ENCODE data around the gene PRDM15.

Gene PRDM15

GRCh38 chr21:41884501-41885030 is 5.4 kb upstream of the PRDM15 start:
- no peak for DNase-seq

DNA sequence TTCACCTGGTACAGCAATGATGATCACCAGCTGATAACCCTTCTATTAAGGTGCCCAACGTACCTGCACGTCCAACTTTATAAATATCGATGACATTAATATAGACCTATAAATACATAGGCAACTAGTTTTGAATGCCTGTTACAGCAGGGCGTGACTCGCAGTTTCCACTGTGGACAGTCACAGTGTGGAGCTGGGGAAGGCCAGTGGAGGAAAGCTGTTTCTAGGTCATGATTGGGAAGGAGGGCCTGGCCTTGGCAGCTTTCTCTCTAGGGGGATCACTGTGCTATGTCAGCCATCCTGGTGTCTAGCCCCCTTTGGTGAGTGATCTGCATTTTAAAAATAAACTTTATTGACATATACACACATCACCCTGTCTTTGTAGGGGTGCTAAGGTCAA is 4.4 kb upstream of the PRDM15 start:
- DNase-seq, result no peak

GRCh38 chr21:41881051-41881450 is 1.9 kb upstream of the PRDM15 start:
- DNase-seq, result no peak

DNA sequence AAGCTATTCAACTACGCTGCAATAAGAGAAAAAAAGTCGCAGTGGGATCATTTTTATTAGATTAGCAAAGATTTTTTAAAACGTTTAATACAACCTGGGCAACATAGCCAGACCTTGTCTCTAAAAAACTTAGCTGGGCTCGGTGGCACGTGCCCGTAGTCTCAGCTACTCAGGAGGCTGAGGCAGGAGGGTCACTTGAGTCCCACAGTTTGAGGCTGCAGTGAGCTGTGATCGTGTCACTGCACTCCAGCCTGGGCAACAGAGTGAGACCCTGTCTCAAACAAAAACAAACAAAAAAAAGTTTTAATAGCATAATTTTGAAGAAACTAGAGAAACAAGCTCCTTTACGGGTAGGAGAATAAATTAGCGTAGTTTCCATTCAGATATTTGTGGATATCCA is 1.0 kb upstream of the PRDM15 start:
- DNase-seq, result no peak

- peak; percentile 47 for DNase-seq
Measured at GRCh38 chr21:41878831-41879189, 334 bp downstream of the PRDM15 start.

DNA sequence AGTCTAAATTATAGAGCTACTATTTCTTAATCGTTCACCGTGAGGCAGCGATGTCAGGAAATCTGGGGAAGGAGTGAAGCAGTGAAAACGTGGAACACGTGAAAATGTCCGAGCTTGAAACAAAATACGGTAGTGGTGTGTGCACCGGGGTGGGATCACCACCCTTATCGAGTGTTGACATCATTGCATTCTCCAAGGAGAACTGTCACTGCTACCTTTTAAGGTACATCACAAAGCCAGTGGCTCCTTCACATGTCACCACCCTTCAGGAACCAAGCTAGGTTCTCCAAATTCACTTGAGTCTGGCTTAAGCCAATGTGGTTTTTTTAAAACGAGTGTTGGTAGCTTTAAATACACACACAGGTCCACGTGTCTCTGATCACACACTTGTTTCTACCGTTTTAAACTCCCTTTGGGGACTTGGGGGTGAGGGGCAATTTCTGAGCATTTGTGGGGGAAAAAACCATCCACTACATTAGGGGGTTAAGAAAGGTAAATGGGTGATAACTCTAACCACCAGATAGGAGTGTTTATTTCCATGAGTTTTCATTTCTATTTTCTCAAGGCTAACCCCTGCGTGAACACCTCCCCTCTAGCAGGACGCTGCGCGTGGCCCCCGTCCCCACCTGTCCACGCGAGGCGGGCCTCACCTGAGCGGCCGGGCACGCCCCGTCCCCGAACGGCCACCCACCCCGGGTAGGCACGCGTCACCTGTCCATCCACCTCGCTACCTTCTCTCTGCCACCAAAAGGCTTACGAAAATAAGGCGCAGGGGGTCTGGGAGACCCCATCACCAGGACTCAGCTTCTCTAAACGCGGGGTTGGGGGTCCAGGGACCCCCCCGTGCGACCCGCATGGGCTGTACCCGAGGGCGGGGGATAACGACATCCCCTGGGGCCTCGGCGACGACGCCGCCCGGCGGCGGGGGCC is 978 bp downstream of the PRDM15 start:
- peak; percentile 25 for DNase-seq

- DNase-seq, result no peak
Measured at GRCh38 chr21:41876928-41877652, 2.1 kb downstream of the PRDM15 start.

DNA sequence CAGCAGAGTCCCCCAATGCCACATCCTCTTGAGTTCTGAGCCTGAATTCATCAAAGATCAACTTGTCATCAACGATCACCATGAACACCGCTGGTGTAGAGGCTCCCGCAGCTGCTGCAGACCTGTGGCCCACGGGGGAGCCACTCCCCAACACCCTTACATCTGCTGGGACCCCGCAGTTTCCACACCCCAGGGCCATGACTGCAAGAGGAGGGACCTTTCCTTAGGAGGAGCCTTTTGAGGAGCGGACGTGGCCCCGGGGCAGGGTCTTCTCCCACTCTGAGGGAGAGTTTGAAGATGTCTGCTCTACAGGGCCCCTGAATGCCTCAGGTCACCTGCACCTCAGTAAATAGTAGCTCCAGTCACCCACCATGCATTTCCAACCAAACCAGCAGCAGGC is 2.7 kb downstream of the PRDM15 start:
- no peak for DNase-seq

DNA sequence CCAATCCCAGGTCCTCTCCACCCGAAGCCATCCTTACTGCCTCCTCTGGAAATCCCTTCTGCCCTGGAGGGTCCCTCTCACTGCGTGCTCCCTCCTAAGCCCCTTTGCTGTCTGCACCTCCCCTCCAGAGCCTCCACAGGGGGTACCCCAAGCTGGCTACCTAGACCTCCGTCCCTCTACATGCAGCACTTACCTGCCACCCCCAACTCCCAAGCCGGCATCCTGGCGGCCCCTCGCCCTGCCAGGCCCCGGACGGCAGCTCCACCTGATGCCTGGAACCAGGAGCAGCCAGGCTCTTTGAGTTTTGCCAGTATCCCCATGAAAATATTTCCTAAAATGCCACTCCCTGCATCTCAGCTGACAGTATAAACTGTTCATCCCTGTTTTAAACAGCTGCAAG is 4.1 kb downstream of the PRDM15 start:
- no peak for DNase-seq

GRCh38 chr21:41874611-41875010 is 4.5 kb downstream of the PRDM15 start:
- DNase-seq, result no peak

- no peak for DNase-seq
Measured at GRCh38 chr21:41873426-41873825, 5.7 kb downstream of the PRDM15 start.

DNA sequence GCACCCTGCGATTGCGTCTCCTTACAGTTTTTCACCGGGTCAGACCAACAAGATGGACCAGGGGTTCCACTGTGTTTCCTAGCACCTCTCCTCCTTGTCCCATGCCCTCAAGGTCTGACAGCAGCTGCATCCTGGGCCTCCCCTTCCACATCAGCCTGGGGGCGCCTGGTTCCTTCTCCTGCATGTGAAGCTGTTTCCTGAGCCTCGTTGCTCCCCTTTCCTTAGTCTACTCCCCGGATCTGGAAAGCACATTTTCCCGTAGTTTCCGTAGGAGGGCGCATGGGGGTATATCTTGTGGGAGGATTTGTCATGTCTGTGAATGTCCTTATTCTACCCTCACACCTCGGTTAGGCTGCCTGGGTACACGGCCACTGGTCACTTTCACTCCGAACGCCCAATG is 6.1 kb downstream of the PRDM15 start:
- no peak for DNase-seq

DNA sequence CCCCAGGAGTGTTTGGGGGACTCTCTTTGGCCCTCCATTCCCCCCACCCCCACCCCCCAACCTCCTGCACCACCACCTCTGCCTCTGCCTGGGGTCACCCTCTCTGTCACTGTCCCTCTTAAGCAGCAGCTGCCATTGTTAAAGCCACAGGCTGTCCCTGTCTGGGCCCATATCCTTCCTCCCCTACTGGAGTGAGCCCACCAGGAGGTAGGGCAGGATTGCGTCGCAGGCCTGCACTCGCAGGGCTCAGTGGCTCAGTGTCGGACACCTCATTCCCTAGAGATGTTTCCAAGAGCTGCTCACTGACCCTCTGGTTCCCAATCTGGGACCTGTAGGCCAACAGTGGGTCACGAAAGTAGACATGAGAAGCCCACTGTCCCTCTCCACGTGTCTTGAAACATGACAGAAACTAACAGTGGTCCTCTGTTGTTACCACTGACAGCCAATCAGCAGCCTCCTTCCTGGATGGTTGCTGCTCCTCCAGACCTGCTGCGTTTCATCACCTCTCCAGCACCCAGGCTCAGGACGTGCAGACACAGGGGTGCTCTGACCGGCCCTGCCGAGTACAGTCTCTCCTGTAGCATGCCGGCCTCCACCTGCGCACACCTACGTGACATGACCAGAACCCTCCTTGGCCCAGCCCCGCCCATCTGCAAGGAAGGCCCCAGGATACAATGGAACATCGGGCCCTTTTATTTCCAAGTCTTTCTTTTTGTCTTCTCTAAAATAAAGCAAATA is 7.7 kb downstream of the PRDM15 start:
- no peak for DNase-seq

- DNase-seq, result no peak
Measured at GRCh38 chr21:41869771-41870170, 9.4 kb downstream of the PRDM15 start.

DNA sequence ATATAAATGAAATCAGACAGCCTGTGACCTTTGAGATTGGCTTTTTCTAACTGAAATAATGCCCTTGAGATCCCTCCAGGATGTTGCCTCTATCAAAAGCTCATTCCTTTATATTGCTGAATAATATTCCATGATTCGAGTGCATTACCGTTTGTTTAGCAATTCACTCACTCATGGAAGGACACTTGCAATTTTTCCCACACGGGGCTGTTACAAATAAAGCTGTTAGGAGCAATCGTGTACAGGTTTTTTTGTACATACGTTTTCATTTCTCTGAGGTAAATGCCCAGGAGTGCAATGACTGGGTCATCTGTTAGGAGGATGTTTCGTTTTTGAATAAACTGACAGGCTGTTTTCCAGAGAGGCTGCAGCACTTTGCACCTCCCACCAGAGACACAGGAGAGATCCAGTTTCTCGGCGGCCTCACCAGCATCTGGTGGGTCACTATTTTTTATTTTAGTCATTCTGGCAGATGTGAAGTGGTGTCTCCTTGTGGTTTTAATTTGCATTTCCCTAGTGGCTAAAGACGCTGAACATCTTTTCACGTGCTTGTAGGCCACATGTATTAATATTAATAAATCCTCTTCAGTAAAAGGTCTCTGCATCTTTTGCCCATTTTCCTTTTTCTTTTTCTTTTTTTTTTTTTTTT is 11.0 kb downstream of the PRDM15 start:
- peak; percentile 13 for DNase-seq

DNA sequence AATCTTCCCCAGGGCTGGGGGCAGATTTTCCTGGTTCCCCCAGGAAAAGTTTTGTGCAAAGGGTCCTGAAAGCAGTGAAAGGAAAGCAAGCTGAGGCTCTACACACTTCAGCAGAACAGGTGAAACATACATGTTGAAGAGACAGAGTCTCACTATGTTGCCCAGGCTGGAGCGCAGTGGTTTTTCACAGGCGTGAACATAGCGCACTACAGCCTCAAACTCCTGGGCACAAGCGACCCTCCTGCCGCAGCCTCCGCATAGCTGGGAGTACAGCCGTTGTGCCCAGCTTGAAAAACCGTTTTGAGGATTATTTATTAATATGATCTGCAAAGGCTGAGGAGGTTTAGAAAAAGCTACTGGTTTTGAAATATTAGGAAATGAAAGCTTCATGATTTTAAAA is 11.8 kb downstream of the PRDM15 start:
- DNase-seq, result no peak

DNA sequence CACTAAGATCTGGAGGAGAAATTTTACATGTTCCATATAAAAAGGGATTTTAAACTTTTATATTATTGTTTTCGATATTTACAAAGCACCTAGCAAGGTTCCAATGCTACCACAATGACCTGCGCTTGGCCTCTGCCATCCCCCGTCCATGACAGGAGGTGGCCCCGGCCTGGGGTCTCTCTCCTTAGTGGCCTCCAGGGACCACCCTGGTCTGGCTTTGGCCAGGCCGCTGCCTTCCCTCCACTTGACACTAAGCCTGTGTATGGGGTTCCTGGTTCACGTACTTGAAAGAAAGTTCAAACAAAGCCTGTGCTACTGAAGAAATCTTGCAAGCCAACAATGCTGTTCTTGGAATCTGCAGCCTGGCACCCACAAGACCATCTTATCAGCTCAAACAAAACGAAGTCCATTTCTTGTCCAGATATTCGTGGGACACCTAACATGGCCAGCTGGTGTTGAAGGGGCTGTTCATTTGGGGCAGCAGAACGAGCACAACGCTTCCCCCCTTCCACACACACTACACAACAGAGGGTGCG is 12.8 kb downstream of the PRDM15 start:
- DNase-seq, result no peak

DNA sequence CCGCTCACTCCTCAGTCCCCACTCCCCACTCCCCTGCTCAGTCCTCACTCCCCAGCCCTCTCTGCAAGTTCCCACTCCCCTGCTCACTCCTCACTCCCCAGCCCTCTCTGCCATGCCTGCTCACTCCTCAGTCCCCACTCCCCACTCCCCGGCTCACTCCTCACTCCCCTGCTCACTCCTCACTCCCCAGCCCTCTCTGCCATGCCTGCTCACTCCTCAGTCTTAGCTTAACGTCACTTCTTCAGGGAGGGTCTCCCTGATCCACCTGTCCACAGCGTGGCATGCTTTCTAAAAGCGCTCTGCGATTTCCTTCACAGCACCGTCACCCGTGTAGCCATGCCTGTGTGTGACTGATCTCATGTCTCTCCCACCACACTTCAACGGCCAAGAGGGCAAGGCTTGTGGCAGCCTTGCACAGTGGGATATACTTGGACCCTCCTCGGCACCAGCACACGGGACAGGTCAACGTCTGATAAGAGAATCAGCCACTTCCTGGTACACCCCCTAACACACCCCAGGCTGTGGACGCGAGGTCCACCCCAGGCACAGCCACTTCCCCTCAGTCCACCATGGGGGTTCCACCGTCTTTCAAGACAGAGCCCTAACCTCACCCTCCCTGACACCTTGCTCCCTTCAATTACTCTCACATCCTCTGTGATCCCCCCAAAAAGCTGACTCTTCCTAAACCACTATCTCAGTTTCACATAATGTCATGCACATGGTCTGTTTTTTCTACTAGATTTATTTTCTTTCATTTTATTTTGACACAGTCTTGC is 14.0 kb downstream of the PRDM15 start:
- DNase-seq, result no peak

GRCh38 chr21:41864311-41865001 is 14.7 kb downstream of the PRDM15 start:
- DNase-seq, result no peak

DNA sequence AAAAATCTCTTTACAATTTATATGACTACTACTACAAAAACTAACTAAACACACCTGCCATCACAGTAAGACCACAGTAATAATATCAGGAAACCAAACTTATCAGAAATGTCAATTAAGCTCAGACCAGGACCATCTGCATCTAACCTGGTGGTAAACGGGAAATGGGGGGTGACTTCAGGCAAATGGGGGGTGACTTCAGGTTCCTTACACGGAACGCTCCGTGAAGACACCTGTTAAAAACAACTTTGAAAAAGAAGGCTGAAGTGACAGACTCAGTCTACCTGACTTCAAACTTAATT is 15.8 kb downstream of the PRDM15 start:
- no peak for DNase-seq

- no peak for DNase-seq
Measured at GRCh38 chr21:41861987-41862386, 17.2 kb downstream of the PRDM15 start.
